ENCODE results near the gene MPPE1.
"Not testable (repeated sequence)": the region's sequence is repeated elsewhere in the genome, so short reads cannot be mapped to it uniquely, and the experiment has no call there.

The MPPE1 gene

GRCh38 chr18:11860594-11861450, 47.3 kb downstream of the MPPE1 start:
- TF ChIP-seq, protein P1, sequence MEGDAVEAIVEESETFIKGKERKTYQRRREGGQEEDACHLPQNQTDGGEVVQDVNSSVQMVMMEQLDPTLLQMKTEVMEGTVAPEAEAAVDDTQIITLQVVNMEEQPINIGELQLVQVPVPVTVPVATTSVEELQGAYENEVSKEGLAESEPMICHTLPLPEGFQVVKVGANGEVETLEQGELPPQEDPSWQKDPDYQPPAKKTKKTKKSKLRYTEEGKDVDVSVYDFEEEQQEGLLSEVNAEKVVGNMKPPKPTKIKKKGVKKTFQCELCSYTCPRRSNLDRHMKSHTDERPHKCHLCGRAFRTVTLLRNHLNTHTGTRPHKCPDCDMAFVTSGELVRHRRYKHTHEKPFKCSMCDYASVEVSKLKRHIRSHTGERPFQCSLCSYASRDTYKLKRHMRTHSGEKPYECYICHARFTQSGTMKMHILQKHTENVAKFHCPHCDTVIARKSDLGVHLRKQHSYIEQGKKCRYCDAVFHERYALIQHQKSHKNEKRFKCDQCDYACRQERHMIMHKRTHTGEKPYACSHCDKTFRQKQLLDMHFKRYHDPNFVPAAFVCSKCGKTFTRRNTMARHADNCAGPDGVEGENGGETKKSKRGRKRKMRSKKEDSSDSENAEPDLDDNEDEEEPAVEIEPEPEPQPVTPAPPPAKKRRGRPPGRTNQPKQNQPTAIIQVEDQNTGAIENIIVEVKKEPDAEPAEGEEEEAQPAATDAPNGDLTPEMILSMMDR (IDR thresholded peaks at IDR 0.05), result no peak
- Histone ChIP-seq H3K27ac (no peak overlapping the region), H3K4me3 (no peak overlapping the region)
- DNase-seq (ENCODE audit: low spot score), result no peak

- peak overlapping the region in 1 of 2 donors; percentile 44 for H3K27ac ChIP-seq
These were observed 48.2 kb downstream of the MPPE1 start for GRCh38 chr18:11859903-11860407.

DNA sequence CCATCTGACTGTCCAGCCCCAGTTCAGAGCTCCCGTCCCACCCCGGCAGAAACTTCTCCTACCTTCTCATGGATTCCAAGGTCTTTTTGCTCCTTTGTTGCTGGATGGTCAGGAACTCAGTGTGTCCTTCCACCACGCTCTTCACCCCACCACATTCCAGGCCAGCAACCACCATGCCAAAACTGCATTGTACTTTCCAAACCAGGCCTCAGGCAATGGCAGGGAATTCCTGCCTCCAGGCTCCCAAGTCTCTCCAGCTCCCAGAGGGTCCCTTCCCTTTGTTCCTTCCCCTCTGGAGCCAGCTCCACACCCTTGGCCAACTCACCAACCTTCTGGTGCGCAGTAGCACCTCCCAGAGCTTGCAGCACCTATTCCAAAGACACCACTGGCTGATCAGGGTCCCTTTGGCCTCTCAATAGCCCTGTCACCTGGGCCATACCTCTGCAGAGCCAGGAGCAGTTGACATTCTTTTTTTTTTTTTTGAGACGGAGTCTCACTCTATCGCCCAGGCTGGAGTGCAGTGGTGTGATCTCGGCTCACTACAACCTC, 48.8 kb downstream of the MPPE1 start:
- DNase-seq (ENCODE audit: low spot score), result no peak

More at GRCh38 chr18:11859903-11860407, 48.2 kb downstream of the MPPE1 start:
- TF ChIP-seq, protein P1 (IDR thresholded peaks at IDR 0.05), result no peak
- H3K4me3 ChIP-seq, result no peak overlapping the region
- DNase-seq (ENCODE audit: low spot score), result no peak

DNA sequence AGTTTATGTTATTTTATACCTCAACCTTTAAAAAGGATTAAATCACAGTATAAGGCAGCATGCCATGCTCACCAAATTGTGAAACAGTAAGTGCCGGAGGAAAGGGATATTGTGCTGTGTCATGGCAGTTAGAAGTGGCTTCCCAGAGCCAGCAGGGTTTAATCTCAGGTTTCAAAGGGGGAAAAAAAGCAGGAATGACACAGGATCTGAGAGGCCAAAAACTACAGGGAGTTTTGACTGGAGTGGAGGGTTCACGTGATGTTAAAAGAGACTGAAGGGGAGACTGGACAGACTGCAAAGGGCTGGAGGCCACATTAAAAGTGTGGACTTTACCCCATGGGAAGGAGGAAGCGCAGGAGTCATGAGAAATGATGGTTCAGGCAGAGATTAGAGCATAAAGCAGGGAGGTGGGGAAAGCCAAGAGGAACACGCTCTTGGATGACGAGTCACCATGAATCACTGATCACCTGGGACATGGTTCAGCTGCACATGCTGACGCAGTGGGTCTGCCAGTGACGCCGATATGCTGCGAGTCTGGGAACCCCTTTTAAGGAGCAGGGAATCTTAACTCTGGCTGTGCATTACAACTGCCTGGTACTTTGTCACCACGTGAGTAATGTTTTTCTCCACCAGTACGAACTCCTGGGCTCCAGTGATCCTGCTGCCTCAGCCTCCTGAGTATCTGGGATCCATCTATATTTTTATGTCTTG, 50.8 kb downstream of the MPPE1 start:
- TF ChIP-seq, protein P1 (IDR thresholded peaks at IDR 0.05), result no peak
- no peak overlapping the region for H3K4me3 ChIP-seq
- peak overlapping the region; percentile 59 to 70 for H3K27ac ChIP-seq
- DNase-seq (ENCODE audit: low spot score), result peak; percentile 89

More for the DNA sequence above, 48.8 kb downstream of the MPPE1 start:
- Histone ChIP-seq H3K4me3 (no peak overlapping the region), H3K27ac (no peak overlapping the region)
- TF ChIP-seq, protein P1 (IDR thresholded peaks at IDR 0.05), result no peak

- H3K27ac ChIP-seq; DNase-seq (ENCODE audit: low spot score); H3K4me3 ChIP-seq: not testable (repeated sequence)
These were observed 53.6 kb downstream of the MPPE1 start for GRCh38 chr18:11854554-11854953.

GRCh38 chr18:11851806-11852337, 56.2 kb downstream of the MPPE1 start:
- DNase-seq (ENCODE audit: low spot score), result no peak
- Histone ChIP-seq H3K27ac (peak overlapping the region; percentile 90 to 95), H3K4me3 (peak overlapping the region; percentile 73)
- TF ChIP-seq, protein P1 (IDR thresholded peaks at IDR 0.05), result no peak

Data from coronary artery (tissue), 2 donors.